Measurements from ENCODE around the gene SLC45A3.
"Not testable (repeated sequence)": the region's sequence is repeated elsewhere in the genome, so short reads cannot be mapped to it uniquely, and the experiment has no call there.

The SLC45A3 gene

GRCh38 chr1:205680073-205680851 is at the start of gene SLC45A3:
Gene SLC45A3, minus strand, starts transcription at chr1:205680509. Its CDS starts 15,853 bp downstream, at chr1:205664656.
- no peak for DNase-seq

GRCh38 chr1:205726619-205727125 is 46.4 kb upstream of the SLC45A3 start:
- DNase-seq: no peak

GRCh38 chr1:205725514-205725913 is 45.2 kb upstream of the SLC45A3 start:
- DNase-seq: no peak

- DNase-seq: not testable (repeated sequence)
Measured at GRCh38 chr1:205720740-205721139, 40.4 kb upstream of the SLC45A3 start.

- DNase-seq: no peak
Measured at GRCh38 chr1:205719762-205720161, 39.5 kb upstream of the SLC45A3 start.

- no peak for DNase-seq
Measured at GRCh38 chr1:205719015-205719414, 38.7 kb upstream of the SLC45A3 start.

GRCh38 chr1:205716371-205717132 is 36.2 kb upstream of the SLC45A3 start:
- DNase-seq: no peak

- DNase-seq: no peak
Measured at GRCh38 chr1:205715628-205716027, 35.3 kb upstream of the SLC45A3 start.

GRCh38 chr1:205714906-205715246 is 34.6 kb upstream of the SLC45A3 start:
- DNase-seq: no peak

- DNase-seq: peak; percentile 46
Measured at GRCh38 chr1:205714190-205714905, 34.0 kb upstream of the SLC45A3 start.

- DNase-seq: peak; percentile 92
Measured at GRCh38 chr1:205711105-205712048, 31.1 kb upstream of the SLC45A3 start.

GRCh38 chr1:205710201-205711062 is 30.1 kb upstream of the SLC45A3 start:
- DNase-seq: no peak

GRCh38 chr1:205709640-205710039 is 29.3 kb upstream of the SLC45A3 start:
- no peak for DNase-seq

- DNase-seq: no peak
Measured at GRCh38 chr1:205709059-205709398, 28.7 kb upstream of the SLC45A3 start.

- DNase-seq: no peak
Measured at GRCh38 chr1:205706601-205707502, 26.5 kb upstream of the SLC45A3 start.

- DNase-seq: no peak
Measured at GRCh38 chr1:205704903-205705302, 24.6 kb upstream of the SLC45A3 start.

GRCh38 chr1:205703072-205703471 is 22.8 kb upstream of the SLC45A3 start:
- DNase-seq: no peak

- no peak for DNase-seq
Measured at GRCh38 chr1:205701891-205702290, 21.6 kb upstream of the SLC45A3 start.

- DNase-seq: no peak
Measured at GRCh38 chr1:205701420-205701819, 21.1 kb upstream of the SLC45A3 start.

- no peak for DNase-seq
Measured at GRCh38 chr1:205700865-205701401, 20.6 kb upstream of the SLC45A3 start.

Data from NCI-H1694 (cell line).